ENCODE measurements around the gene FOLR2.

The FOLR2 gene

DNA sequence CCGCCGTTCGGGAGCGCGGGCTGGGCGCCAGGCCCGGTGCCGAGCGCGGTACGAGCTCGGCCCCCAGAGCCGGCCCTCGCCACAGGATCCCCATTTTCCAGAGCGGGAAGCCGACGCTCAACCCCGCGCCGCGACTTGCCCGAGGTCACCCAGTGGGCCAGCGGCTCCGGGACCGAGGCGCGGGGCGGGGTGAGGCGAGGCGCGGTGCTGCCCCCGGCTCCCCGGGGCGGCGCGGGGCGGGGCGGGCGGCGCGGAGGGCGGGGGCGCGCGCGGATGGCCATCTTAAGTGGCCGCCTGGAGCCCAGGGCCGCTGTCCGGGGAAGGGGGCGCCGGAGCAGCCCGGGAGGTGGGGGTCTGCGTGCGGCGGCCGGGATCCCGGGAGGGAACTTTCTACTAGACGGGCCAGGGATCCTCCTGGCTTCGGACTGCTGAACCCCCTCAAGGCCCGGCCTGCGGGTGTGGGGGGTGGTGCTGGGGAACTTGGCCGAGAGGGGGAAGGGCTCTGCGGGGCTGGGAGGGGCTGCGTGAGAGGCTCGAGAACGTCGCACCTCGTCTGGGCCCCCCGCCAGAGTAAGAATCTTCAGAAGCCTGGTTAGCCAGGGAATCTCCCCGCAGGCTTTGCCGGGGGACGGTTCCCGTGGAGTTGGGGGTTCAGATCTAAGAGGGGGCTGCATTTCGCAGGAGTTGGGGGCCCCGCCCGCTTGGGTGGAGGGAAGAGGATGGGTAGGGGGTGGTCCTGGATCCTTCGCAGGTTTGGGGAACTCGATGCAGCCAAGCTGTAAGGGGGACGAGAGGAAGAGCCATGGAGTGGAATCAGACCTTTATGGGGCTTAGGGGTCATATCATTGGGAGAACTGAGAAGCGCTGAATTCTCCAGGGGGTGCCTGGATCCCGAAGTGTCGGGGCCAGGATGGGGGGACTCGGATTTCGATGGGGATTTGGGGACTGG, 7.3 kb downstream of the FOLR2 start:
- H3K27me3 ChIP-seq (ENCODE audit: low read length), result no peaks in the 10 kb centered on the region
- H3K9me3 ChIP-seq (ENCODE audit: insufficient read depth, low read length), result no peaks in the 10 kb centered on the region
- peak overlapping the region; percentile 87 for H2AFZ ChIP-seq (ENCODE audit: low read depth, low read length, severe bottlenecking)
- peak overlapping the region; percentile 87 for H3K9ac ChIP-seq (ENCODE audit: low read length)
- H3K27ac ChIP-seq (ENCODE audit: low read depth, low read length), result peak overlapping the region; percentile 94
- H3K4me2 ChIP-seq (ENCODE audit: low read depth, low read length, poor library complexity, severe bottlenecking), result peak overlapping the region; percentile 66
- H4K20me1 ChIP-seq (ENCODE audit: low read depth, low read length), result no peaks in the 10 kb centered on the region
- TF ChIP-seq EZH2phosphoT487 (conservative IDR thresholded peaks at IDR 0.05; ENCODE audit: low read length), result no peak
- TF ChIP-seq CTCF (IDR thresholded peaks at IDR 0.05; ENCODE audit: insufficient read depth, low read length, poor library complexity, severe bottlenecking), result no peak
- H3K36me3 ChIP-seq (ENCODE audit: low read length), result no peaks in the 10 kb centered on the region
- peaks cover 8% of the 10 kb centered on the region for H3F3A ChIP-seq (ENCODE audit: insufficient read depth)
- H3K79me2 ChIP-seq (ENCODE audit: insufficient read depth, low read length), result peaks cover 18% of the 10 kb centered on the region
- H3K4me3 ChIP-seq (ENCODE audit: insufficient read depth, low read length, poor library complexity, severe bottlenecking), result peak overlapping the region; percentile 81
- H3K9me2 ChIP-seq (replicated peaks; ENCODE audit: insufficient read depth, low read length), result no peaks in the 10 kb centered on the region

DNA sequence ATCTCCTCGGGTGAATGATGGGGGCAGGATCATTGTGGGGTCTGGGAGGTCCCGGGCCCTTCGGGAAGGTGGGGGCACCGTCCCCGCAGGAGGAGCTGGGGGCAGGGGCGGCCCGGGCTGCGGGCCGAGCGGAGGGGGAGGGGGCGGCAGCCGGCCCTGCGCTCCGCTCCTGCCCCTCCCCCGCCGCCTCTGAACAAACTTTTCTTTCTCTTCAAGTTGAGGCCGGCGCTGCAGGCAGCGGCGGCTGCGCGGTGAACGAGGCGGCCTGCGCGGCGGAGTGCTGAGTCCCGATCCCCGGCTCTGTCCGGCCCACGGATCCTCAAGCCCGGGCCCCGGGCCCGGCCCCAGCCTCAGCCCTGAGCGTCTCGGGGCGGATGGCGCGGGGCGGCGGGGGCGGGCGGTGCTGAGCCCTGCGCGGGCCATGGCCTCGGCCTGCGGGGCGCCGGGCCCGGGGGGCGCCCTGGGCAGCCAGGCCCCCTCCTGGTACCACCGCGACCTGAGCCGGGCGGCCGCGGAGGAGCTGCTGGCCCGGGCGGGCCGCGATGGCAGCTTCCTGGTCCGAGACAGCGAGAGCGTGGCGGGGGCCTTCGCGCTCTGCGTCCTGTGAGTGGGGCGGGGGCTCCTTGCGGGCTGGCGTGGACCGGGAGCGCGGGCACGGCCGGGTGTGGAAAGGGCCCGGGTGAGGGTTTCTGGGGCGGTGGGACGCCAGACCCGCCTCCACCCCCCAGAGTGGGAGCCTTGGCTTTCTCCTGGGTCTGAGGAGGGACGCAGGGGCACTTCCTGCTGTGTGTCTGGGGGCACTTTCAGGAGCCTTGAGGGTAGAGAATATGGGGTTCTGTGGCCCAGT, 8.2 kb downstream of the FOLR2 start, which contains the start of gene INPPL1:
INPPL1 (plus strand) TSS at position 204 of the 847 bp plus-strand sequence; CDS start at position 422, 218 bp downstream.
- Histone ChIP-seq H3K79me2 (ENCODE audit: insufficient read depth, low read length) (peaks cover 18% of the 10 kb centered on the region), H3K36me3 (ENCODE audit: low read length) (no peaks in the 10 kb centered on the region), H3K9me3 (ENCODE audit: insufficient read depth, low read length) (no peaks in the 10 kb centered on the region), H3K27me3 (ENCODE audit: low read length) (no peaks in the 10 kb centered on the region), H4K20me1 (ENCODE audit: low read depth, low read length) (no peaks in the 10 kb centered on the region), H3F3A (ENCODE audit: insufficient read depth) (peaks cover 8% of the 10 kb centered on the region), H3K9me2 (replicated peaks; ENCODE audit: insufficient read depth, low read length) (no peaks in the 10 kb centered on the region), H2AFZ (ENCODE audit: low read depth, low read length, severe bottlenecking) (peak within 1 kb of the TSS; percentile 87), H3K4me3 (ENCODE audit: insufficient read depth, low read length, poor library complexity, severe bottlenecking) (peak within 1 kb of the TSS; percentile 81), H3K27ac (ENCODE audit: low read depth, low read length) (peak within 1 kb of the TSS; percentile 94), H3K9ac (ENCODE audit: low read length) (peak within 1 kb of the TSS; percentile 87), H3K4me2 (ENCODE audit: low read depth, low read length, poor library complexity, severe bottlenecking) (peak within 1 kb of the TSS; percentile 66)
- no peak for TF ChIP-seq EZH2phosphoT487 (conservative IDR thresholded peaks at IDR 0.05; ENCODE audit: low read length)
- TF ChIP-seq CTCF (IDR thresholded peaks at IDR 0.05; ENCODE audit: insufficient read depth, low read length, poor library complexity, severe bottlenecking), result no peak

DNA sequence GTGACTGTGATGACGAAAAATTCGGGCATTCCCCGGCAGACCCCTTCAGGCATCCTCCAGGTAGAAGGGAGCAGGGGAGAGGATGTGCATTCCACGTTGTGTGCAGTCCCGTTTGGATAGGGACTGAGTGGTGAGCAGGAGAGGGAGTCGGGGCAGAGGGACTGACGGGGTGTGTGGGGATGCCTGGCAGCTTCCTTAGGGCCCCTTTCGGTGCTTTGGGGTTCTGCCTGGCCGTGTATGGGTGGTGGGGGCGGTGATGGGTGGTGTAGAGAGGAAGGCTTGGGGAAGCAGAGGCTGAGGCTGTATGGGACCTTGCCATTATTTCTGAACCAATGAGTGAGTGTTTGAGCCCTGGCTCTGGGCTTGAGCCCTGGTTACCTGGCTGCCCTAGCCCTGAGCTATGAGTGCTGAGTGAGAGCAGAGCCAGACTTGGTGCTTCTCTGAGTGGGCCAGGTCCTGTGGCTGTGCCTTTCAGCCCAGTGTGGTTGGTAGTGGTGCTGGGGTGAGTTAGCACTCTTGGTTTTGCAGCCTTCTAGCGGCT, 8.9 kb downstream of the FOLR2 start:
- TF ChIP-seq EZH2phosphoT487 (conservative IDR thresholded peaks at IDR 0.05; ENCODE audit: low read length) (no peak), CTCF (IDR thresholded peaks at IDR 0.05; ENCODE audit: insufficient read depth, low read length, poor library complexity, severe bottlenecking) (no peak)
- Histone ChIP-seq H3K9ac (ENCODE audit: low read length) (peak overlapping the region; percentile 87), H3K9me3 (ENCODE audit: insufficient read depth, low read length) (no peaks in the 10 kb centered on the region), H3K27ac (ENCODE audit: low read depth, low read length) (peak overlapping the region; percentile 94), H4K20me1 (ENCODE audit: low read depth, low read length) (no peaks in the 10 kb centered on the region), H3K9me2 (replicated peaks; ENCODE audit: insufficient read depth, low read length) (no peaks in the 10 kb centered on the region), H3K79me2 (ENCODE audit: insufficient read depth, low read length) (peaks cover 18% of the 10 kb centered on the region), H3K36me3 (ENCODE audit: low read length) (no peaks in the 10 kb centered on the region), H3F3A (ENCODE audit: insufficient read depth) (peaks cover 8% of the 10 kb centered on the region), H3K4me3 (ENCODE audit: insufficient read depth, low read length, poor library complexity, severe bottlenecking) (peak overlapping the region; percentile 81), H2AFZ (ENCODE audit: low read depth, low read length, severe bottlenecking) (peak overlapping the region; percentile 69), H3K4me2 (ENCODE audit: low read depth, low read length, poor library complexity, severe bottlenecking) (peak overlapping the region; percentile 66), H3K27me3 (ENCODE audit: low read length) (no peaks in the 10 kb centered on the region)
